Activated T-cell treated with anti-CD3 and anti-CD28 coated beads for 24 hours (primary cell): Measurements from ENCODE around the gene NFKB2.

Source experiments
- DNase-seq: peaks from one replicate; pipeline ENCODE4 v3.0.0-alpha.2; 2020; ENCODE audit warnings: low read depth

Gene NFKB2

DNA sequence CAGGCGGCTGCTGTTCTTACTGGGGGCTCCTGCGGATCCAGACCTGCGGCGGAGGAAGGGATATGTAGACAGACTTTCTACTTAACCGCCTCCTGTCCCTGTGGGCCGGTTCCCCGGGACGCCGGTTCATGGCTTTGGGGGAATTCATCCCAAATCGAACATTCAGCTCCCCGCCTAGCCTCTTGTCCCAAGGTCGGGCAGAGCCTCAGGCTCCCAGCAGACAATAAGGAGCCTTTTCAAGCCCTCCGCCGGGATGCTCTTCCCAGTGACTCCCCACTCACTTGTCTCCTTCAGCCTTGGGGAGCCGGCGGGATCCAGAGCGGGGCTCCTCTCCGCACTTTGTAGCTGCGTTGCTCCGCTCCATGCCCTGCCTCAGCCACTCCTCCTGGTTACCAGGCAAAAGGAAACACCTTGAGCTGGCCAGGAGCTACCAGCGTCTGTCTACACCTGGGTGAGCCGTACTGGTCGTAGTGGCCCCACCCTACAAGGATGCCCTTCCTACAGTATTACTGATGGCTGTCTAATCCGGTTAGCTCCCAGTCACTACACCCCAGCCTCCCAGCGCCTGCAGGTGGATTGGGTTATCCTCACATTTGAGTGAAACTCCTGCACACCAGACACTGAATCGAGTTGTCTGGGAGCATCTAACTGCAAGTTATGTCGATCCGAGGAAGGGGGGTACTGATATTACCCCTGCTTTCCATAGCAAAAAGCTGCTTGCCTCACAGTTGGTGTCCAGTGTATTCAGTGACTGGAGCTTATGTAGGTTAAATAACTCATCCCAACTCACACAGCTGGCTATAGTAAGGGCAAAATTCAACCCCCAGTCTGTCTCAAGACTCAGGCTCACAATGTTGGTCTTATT, 55.8 kb downstream of the NFKB2 start, which contains the start of gene C10orf95:
C10orf95 (minus strand) TSS at position 439 of the 865 bp plus-strand sequence. CDS start 450 bp downstream, outside the sequence.
- no peak for DNase-seq
